WTC11 (cell line): Measurements from ENCODE around the gene FOXN3.

Experiments
- CREM ChIP-seq: sonication (generic); formaldehyde crosslinking; IDR thresholded peaks from 2 replicates; pipeline ENCODE4 v1.8.1; 2022; ENCODE audit warnings: mild to moderate bottlenecking, missing genetic modification reagents, moderate library complexity
- E2F5 ChIP-seq: sonication (generic); formaldehyde crosslinking; IDR thresholded peaks from 2 replicates; pipeline ENCODE4 v1.8.1; 2022; ENCODE audit warnings: mild to moderate bottlenecking, moderate library complexity, missing genetic modification reagents
- NR1H2 ChIP-seq: sonication (generic); formaldehyde crosslinking; IDR thresholded peaks from 2 replicates; pipeline ENCODE4 v1.9.0; 2021; ENCODE audit warnings: mild to moderate bottlenecking, moderate library complexity, missing genetic modification reagents
- RELA ChIP-seq: sonication (generic); formaldehyde crosslinking; IDR thresholded peaks from 2 replicates; pipeline ENCODE4 v1.8.1; 2022; ENCODE audit warnings: missing genetic modification reagents, mild to moderate bottlenecking, borderline replicate concordance
- TCF7 ChIP-seq: sonication (generic); formaldehyde crosslinking; IDR thresholded peaks from 2 replicates; pipeline ENCODE4 v1.8.0; 2022; ENCODE audit warnings: mild to moderate bottlenecking, low read depth, missing genetic modification reagents, moderate library complexity
- TP53 ChIP-seq: sonication (generic); formaldehyde crosslinking; IDR thresholded peaks from 2 replicates; pipeline ENCODE4 v1.8.1; 2023; ENCODE audit warnings: mild to moderate bottlenecking, missing genetic modification reagents
- ZBTB21 ChIP-seq: sonication (generic); formaldehyde crosslinking; IDR thresholded peaks from 2 replicates; pipeline ENCODE4 v1.8.1; 2023; ENCODE audit warnings: mild to moderate bottlenecking, missing genetic modification reagents, borderline replicate concordance
- ZNF416 ChIP-seq: fragments of 250-450 bp; sonication (Bioruptor Pico); IDR thresholded peaks from 2 replicates; pipeline ENCODE4 v1.9.0; 2021; ENCODE audit warnings: mild to moderate bottlenecking, inconsistent platforms
- TF ChIP-seq, protein P1 (sequence below): fragments of 250-450 bp; sonication (Bioruptor Pico); IDR thresholded peaks from 2 replicates; pipeline ENCODE4 v1.9.0; 2021; ENCODE audit warnings: moderate library complexity, mild to moderate bottlenecking, inconsistent platforms, borderline replicate concordance
- TF ChIP-seq, protein P2 (sequence below): fragments of 200-600 bp; IDR thresholded peaks from 2 replicates; pipeline ENCODE4 v1.8.0; 2022; ENCODE audit warnings: antibody characterized with exemption

- TF ChIP-seq CREM (CRISPR knock-in tag) (no peak), NR1H2 (CRISPR knock-in tag) (no peak), TCF7 (CRISPR knock-in tag) (no peak), TP53 (CRISPR knock-in tag) (no peak), E2F5 (CRISPR knock-in tag) (no peak), ZNF416 (CRISPR knock-in tag) (no peak), ZBTB21 (CRISPR knock-in tag) (no peak), RELA (CRISPR knock-in tag) (no peak)
- TF ChIP-seq, protein P1, sequence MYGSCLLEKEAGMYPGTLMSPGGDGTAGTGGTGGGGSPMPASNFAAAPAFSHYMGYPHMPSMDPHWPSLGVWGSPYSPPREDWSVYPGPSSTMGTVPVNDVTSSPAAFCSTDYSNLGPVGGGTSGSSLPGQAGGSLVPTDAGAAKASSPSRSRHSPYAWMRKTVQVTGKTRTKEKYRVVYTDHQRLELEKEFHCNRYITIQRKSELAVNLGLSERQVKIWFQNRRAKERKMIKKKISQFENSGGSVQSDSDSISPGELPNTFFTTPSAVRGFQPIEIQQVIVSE (CRISPR knock-in tag) = no peak
- TF ChIP-seq, protein P2, sequence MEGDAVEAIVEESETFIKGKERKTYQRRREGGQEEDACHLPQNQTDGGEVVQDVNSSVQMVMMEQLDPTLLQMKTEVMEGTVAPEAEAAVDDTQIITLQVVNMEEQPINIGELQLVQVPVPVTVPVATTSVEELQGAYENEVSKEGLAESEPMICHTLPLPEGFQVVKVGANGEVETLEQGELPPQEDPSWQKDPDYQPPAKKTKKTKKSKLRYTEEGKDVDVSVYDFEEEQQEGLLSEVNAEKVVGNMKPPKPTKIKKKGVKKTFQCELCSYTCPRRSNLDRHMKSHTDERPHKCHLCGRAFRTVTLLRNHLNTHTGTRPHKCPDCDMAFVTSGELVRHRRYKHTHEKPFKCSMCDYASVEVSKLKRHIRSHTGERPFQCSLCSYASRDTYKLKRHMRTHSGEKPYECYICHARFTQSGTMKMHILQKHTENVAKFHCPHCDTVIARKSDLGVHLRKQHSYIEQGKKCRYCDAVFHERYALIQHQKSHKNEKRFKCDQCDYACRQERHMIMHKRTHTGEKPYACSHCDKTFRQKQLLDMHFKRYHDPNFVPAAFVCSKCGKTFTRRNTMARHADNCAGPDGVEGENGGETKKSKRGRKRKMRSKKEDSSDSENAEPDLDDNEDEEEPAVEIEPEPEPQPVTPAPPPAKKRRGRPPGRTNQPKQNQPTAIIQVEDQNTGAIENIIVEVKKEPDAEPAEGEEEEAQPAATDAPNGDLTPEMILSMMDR = no peak
Observed at GRCh38 chr14:89307409-89307808, 109.6 kb downstream of the FOXN3 start.
